Stimulated activated CD8-positive, alpha-beta memory T cell treated with anti-CD3 and anti-CD28 coated beads, Interleukin-15, amount 100 ng/mL, for 1 hour (primary cell): ENCODE measurements around the gene CHSY1.

ENCODE experiments used
- DNase-seq: peaks from one replicate; pipeline ENCODE4 v3.0.0-alpha.2; 2020; ENCODE audit warnings: low read depth

Gene CHSY1

GRCh38 chr15:101210466-101210865 lies 41.4 kb downstream of the CHSY1 start:
- DNase-seq, result no peak

DNA sequence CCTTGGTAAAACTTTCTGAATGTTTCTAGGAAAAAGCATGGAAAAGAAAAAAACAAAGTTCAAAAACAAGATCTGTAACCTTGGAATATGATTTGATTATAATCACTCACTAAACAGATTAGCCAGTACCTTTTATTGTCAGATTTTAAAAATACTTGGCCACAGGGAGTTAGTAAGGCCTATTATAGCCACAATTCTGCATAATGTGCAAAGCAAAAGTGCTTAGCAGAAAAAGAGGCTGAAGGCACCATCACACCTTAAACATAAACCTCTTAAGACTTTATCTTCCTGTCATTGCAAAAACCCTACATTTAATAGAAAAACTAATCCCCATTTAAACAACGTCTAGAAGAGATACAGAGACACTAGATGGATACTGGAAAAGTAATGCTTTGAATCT lies 41.8 kb downstream of the CHSY1 start:
- no peak for DNase-seq

- no peak for DNase-seq
Observed at GRCh38 chr15:101209285-101209845, 42.5 kb downstream of the CHSY1 start.

DNA sequence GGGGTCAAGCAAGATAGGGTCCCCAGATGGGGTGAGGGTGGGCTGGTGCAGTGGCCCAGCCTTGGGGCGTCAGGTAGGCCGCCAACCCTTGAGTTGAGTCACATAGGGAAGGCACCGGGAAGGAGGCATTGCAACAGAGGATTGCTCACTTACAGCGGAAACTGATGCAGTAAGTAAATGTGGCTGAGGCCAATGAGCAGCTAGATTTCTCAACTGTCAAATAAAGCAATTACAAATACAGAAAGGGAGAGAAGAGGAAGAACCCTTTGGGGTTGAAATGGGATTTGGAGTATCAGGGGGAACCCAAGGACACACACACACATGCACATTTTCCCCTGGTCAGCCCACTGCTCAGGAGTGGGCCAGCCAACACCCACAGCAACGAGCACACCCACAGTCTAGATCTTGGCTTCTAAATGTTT lies 44.0 kb downstream of the CHSY1 start:
- DNase-seq, result no peak

DNA sequence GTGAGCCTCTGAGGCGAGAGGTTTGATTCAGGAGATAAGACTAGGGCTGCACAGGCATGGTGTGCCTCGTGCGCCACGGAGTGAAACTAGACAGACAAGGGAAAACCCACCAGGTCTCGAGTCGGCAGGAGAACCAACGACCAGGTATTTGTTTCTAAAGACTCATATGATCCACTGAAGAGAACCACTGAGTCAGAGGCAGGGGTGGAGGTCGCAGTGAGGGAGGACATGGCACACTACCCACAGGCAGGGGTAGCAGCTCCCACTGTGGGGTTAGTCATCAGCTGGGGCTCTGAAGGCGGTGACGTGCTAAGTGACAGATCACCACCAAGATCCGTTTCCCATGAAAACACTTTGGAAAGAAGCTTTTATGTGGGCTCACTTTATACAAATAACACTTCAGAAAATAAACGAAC lies 45.7 kb downstream of the CHSY1 start:
- DNase-seq, result peak; percentile 35

DNA sequence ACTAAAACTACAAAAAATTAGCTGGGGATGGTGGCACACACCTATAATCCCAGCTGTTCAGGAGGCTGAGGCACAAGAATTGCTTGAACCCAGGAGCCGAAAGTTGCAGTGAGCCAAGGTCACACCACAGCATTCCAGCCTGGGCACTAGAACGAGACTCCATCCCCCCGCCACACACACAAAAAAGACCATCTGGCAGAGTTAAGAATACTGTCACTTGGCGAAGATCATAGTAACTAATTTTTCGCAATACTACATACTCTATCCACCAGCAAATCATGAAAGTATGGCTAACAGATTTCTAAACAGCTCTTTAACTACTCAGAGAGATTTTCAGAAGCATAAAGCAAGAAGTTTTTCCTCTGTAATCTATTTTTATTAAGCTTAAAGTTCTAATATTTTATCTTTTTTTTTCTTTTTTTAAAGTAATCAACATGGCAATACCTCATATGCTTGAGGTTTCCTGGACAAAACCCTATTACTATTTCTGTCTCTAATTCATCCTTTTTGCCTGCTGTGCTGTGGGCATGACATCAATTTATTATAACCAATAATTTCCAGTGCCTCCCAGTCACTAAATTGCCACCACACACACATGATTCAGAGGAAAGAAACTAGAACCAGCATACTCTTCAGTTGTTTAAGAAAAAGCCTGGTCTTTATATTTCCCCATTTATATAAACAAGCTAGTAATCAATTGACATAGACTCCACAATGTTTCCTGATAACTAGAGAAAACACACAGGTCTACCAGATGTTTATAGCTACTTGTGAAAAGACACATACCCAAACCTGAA lies 46.9 kb downstream of the CHSY1 start:
- no peak for DNase-seq

GRCh38 chr15:101203607-101204189 lies 48.1 kb downstream of the CHSY1 start:
- no peak for DNase-seq

GRCh38 chr15:101203029-101203573 lies 48.7 kb downstream of the CHSY1 start:
- DNase-seq, result no peak

DNA sequence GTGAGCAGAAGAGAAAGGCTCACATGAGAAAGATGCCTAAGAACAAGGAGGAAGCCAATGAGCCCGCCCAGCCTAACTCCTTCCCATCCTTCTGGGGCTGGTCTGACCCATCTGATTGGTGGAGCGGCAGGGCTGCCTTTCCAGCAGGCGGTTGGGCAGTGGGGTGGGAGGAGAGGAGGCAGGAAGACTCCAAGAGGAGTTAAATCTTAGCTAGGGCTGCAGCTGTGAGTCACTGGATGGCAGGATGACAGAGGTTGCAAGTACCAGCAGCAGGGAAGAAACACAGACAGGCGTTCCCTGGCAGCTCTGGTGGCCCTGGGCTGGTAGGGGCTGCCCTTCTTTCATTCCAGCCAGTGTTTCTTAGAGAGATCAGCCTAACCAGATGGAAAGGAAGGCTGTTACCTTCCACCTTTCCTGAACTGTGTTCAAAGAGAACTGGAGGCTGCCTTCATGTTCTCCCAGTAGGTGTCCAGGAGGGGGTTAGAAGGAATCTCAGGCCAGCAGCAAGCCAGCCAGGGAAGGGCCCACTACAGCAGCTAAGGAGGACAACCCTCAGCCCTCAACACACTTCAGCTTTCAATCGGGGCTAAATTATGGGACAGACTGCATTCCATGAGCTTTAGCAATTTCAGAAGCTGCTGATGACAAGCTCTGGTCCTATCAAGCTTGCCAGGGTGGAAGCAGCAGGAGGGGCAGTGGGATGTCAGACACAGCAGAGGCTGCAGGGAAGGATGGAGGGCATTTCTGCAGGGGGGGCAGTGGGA lies 50.3 kb downstream of the CHSY1 start:
- DNase-seq, result no peak

DNA sequence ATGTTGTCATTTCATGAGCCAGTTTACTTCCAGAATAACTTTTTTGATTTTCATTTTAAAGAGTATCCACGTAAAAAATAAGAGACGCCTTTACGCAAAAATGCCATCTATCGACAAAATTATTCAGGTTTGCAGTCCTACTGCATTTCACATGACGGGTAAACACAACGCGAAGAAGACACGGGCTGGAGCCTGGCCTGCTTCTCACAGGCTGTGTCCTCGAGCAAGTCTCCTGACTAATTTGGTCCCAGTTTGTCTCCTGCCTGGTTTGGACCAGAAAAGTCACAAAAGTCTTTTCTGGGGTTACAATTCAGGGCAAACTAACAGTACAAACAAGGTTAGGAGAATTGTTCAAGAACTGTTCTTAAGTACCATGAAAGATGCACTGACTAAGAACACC lies 51.7 kb downstream of the CHSY1 start:
- DNase-seq, result no peak

DNA sequence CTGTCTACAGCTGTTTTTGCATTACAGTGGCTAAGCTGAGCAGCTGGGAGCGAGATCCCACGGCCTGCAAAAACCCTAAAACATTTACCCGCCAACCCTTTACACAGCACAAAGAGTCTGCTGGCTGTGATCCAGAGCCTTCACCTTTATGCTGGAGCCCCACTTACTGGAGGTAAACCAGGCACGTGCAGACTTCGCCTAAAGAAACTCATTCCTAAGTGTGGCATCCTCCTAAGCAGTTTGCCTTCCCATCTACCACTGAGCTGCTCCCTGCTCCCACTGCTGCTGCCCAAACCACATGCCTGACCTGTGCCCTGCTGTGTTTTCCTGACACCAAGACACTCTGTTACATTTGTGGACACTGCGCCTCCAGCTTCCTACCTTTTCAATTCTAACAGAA lies 53.0 kb downstream of the CHSY1 start:
- DNase-seq, result no peak

DNA sequence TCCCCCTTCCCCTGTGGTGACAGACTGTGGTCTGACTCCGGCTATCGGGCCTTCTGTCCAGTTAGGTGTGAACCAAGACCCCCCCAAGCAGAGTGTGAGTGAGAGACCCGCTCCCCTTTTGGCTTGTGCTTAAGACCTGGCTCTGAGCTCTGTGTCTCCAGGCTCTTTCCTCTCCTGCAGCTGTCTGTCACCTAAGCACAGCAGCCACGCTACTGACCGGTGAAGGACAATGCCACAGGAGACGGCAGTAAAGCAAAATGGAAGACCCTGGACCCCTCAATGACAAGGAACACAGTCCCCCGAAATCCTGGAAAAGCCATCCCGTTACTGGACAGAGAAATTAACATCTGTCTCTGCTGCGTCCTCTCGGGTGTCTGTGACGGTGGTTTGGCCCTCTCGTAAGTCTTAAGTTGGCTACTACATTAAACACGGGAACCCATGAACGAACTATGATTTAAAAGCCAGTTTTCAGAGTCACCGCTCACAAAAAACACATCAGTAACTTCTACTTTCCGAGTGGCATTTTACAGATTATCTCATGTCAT lies 53.7 kb downstream of the CHSY1 start:
- DNase-seq, result no peak

DNA sequence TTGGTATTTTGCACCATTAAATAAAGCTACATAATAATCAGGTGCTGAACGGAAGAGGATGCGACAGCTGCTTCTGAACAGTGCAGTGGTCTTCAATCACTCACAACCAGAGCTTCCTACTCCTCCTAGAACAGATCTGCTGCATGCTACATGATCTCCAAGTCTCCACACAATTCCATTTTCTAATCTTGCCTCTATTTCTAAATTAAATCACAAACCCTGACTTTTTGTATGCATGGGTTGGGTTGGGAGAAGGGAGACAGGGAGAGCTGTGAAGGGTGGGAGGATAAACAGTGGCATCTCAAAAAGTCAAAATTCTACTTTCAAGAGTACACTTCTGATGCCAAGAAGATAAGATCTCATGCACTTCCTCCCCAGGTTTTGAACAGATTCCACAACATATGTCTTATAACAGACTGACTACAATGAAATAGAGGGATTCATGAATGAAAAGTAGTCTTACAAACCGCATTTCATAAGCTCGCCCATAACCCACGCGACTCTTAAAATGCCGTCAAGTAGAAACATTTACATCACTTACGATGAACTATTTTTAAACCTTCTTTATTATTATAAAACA lies 57.2 kb downstream of the CHSY1 start:
- DNase-seq, result no peak

- DNase-seq, result no peak
Observed at GRCh38 chr15:101193806-101194545, 57.9 kb downstream of the CHSY1 start.

GRCh38 chr15:101193120-101193644 lies 58.7 kb downstream of the CHSY1 start:
- no peak for DNase-seq

- DNase-seq, result no peak
Observed at GRCh38 chr15:101192081-101192480, 59.8 kb downstream of the CHSY1 start.

DNA sequence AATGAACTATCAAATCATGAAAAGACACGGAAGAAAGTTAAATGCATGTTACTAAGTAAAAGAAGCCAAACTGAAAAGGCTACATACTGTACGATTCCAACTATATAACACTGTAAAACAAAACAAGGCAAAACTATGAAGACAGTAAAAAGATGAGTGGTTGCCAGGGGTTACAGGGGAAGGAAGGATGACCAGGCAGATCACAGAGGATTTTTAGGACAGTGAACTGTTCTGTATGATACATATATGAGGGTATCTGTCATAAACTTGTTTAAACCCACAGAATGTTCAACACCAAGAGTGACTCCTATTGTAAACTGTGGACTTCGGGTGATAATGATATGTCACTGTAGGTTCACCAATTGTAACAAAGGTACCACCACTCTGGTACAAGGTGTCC lies 60.6 kb downstream of the CHSY1 start:
- no peak for DNase-seq

DNA sequence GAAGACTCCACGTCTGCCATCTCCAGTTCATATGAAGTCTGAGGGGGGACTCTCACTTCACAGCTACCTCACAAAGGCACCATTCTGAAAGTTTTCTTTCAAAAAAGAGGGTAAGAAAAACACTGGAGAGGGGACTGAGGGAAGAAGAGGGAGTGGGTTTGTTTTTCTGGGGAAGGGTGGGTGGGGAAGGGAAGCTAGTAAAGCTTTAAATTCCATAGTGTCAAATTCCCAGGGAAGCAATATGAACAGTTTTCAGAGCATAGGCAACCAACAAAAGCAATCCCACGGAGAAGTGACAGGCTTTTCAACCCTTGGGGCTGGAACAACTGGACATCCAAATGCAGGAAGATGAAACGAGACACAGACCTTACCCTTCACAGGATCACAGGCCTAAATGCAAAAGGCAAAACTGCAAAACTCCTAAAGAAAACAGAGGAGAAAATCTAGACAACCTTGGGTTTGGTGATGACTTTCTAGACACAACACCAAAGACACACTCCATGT lies 61.7 kb downstream of the CHSY1 start:
- no peak for DNase-seq

DNA sequence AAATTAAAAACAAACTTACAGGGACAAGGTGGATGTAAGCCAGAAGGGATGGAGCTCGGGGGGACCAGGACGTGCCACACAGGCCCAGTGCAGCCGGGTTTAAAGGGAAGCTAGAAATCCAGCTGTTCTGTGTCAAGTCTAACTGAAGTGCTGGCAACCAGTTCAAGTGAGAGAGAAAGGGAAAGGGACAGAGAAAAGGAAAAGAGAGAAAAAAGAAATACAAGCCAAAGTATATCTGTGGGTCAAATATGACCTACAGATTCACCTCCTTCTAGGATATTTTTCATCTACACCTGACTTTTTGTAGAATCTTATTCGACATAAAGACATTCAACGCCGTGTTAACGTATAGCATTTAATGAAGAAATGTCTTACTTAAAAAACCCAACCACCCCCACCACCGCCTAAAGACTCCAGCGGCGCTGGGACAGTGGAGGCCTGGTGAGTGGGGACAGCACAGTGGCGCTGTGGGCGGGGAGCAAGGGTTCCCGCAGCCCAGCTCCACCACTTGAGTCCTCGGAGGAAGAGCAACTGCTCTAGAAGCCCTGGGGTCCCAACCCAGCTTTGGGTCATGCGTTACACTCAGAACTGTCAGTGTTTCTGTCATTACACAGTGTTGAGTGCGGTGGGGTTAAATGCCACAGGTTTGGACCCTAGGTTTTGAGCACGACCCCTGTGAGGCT lies 62.3 kb downstream of the CHSY1 start:
- DNase-seq, result no peak
